Measurements from ENCODE around the gene PXDN. TPM values are rescaled to one million over a fixed set of nuclear protein-coding genes. Genes with fewer than 3 reads are reported as not detected.

PXDN gene
- total and polyA plus RNA-seq, 10 of the 15 experiments (the other 5 are each of a cell fraction or from before 2014, with no cell fraction given): 0.12 to 0.69 (median 0.23) TPM; not detected in 5

GRCh38 chr2:1685078-1685956 is 59.0 kb downstream of the PXDN start:
- no peak overlapping the region for H3K4me2 ChIP-seq (ENCODE audit: control insufficient read depth, insufficient read depth)
- FAIRE-seq: no peak
- intact Hi-C loops (cut with micrococcal nuclease; ENCODE audit: unreplicated experiment): no loop called here
- DNase-seq (ENCODE audit: low read depth, low spot score): no peak
- in situ Hi-C loops (cut with MboI): no loop called here
- no peak overlapping the region for H2AFZ ChIP-seq (ENCODE audit: control insufficient read depth, low read depth, low read length)
- BruUV-seq (replicated peaks): no TSS peak
- TF ChIP-seq SIX5 (IDR thresholded peaks at IDR 0.05; ENCODE audit: low read depth, low read length, severe bottlenecking): no peak
- TF ChIP-seq SMARCA5 (IDR thresholded peaks at IDR 0.05): no peak
- TF ChIP-seq MAX (IDR thresholded peaks at IDR 0.05; ENCODE audit: low read depth, low read length): no peak
- TF ChIP-seq USF2 (IDR thresholded peaks at IDR 0.05; ENCODE audit: borderline replicate concordance, low read depth, low read length): no peak
- no peak for TF ChIP-seq NR2C1 (IDR thresholded peaks at IDR 0.05)
- no peak for TF ChIP-seq HCFC1 (IDR thresholded peaks at IDR 0.05; ENCODE audit: low read length)
- no peak for TF ChIP-seq MEF2A (IDR thresholded peaks at IDR 0.05; ENCODE audit: insufficient read depth, low read depth, low read length)
- no peak for TF ChIP-seq ESRRA (IDR thresholded peaks at IDR 0.05; ENCODE audit: low read length)
- no peak for TF ChIP-seq CBX5 (IDR thresholded peaks at IDR 0.05; ENCODE audit: low read depth)
- TF ChIP-seq FOXM1 (IDR thresholded peaks at IDR 0.05; ENCODE audit: low read depth, low read length): no peak
- no peak for TF ChIP-seq IKZF2 (IDR thresholded peaks at IDR 0.05)
- H3K79me2 ChIP-seq (ENCODE audit: control insufficient read depth, insufficient read depth, low read length): no peaks in the 10 kb centered on the region
- ChIA-PET RAD21 (ENCODE audit: unreplicated experiment) (no interaction called here), CTCF (no interaction called here), POLR2A (no interaction called here), SMC1A (ENCODE audit: uncharacterized antibody, unreplicated experiment) (no interaction called here)
- no peaks in the 10 kb centered on the region for H3K9me3 ChIP-seq (replicated peaks; ENCODE audit: control insufficient read depth, insufficient read depth, low read length)
- 59% methylated on average over 33 of the region's 36 CpGs for WGBS (ENCODE audit: insufficient coverage, insufficient replicate concordance, low lambda C conversion rate, missing lambda C conversion rate)
- no peak overlapping the region for H3K9ac ChIP-seq (ENCODE audit: control insufficient read depth, insufficient read depth, low read length)
- no peak for ATAC-seq
- no peaks in the 10 kb centered on the region for H3K27me3 ChIP-seq (replicated peaks in 1 of 2; ENCODE audit: control insufficient read depth in 2 of 2, insufficient read depth in 2 of 2, low read length in 1 of 2)
- no peaks in the 10 kb centered on the region for H3K4me1 ChIP-seq (ENCODE audit: control insufficient read depth, insufficient read depth, low read length)
- no peaks in the 10 kb centered on the region for H4K20me1 ChIP-seq (ENCODE audit: control insufficient read depth, insufficient read depth)
- no peak overlapping the region for H3K27ac ChIP-seq (ENCODE audit: control insufficient read depth, insufficient read depth)
- no peak overlapping the region for H3K4me3 ChIP-seq
- no peaks in the 10 kb centered on the region for H3K36me3 ChIP-seq (ENCODE audit: control insufficient read depth in 2 of 2, insufficient read depth in 2 of 2, low read length in 1 of 2)

Measured in GM12878 (cell line).